GM21367 (cell line): ENCODE data around the gene UNC45A.

Experiments
- ATAC-seq: cut with Tn5 transposase; IDR thresholded peaks from one replicate; pipeline ENCODE4 v1.9.1; 2021; ENCODE audit not compliant: unreplicated experiment

UNC45A gene

GRCh38 chr15:90941038-90941437 lies 6.0 kb downstream of the UNC45A start:
- ATAC-seq: no peak

- no peak for ATAC-seq
Measured at GRCh38 chr15:90942354-90943120, 7.5 kb downstream of the UNC45A start.

GRCh38 chr15:90945091-90945490 lies 10.0 kb downstream of the UNC45A start:
- ATAC-seq: no peak

- ATAC-seq: no peak
Measured at GRCh38 chr15:90946538-90946937, 11.5 kb downstream of the UNC45A start.

GRCh38 chr15:90946941-90947576 lies 12.0 kb downstream of the UNC45A start:
- ATAC-seq: no peak

GRCh38 chr15:90947577-90948357 lies 12.7 kb downstream of the UNC45A start:
- ATAC-seq: no peak

GRCh38 chr15:90948506-90948905 lies 13.4 kb downstream of the UNC45A start:
- ATAC-seq: no peak

GRCh38 chr15:90949979-90950675 lies 15.0 kb downstream of the UNC45A start:
- no peak for ATAC-seq

- no peak for ATAC-seq
Measured at GRCh38 chr15:90950676-90951075, 15.6 kb downstream of the UNC45A start.

- ATAC-seq: no peak
Measured at GRCh38 chr15:90952901-90953677, 18.0 kb downstream of the UNC45A start.

- ATAC-seq: no peak
Measured at GRCh38 chr15:90953947-90954711, 19.0 kb downstream of the UNC45A start.

- peak; percentile 93 for ATAC-seq
Measured at GRCh38 chr15:90954712-90955623, 19.9 kb downstream of the UNC45A start, which contains the start of gene RCCD1. Gene RCCD1 (plus strand): TSS chr15:90954884. CDS start chr15:90956735, 1,851 bp downstream.

- no peak for ATAC-seq
Measured at GRCh38 chr15:90955624-90956273, 20.7 kb downstream of the UNC45A start.

GRCh38 chr15:90956274-90957030 lies 21.4 kb downstream of the UNC45A start:
- ATAC-seq: no peak

GRCh38 chr15:90957031-90957790 lies 22.1 kb downstream of the UNC45A start:
- ATAC-seq: no peak

- ATAC-seq: no peak
Measured at GRCh38 chr15:90957791-90958190, 22.7 kb downstream of the UNC45A start.
